Fibroblast of upper back skin (primary cell): ENCODE results near the gene YAF2.

Experiments used
- DNase-seq: peaks from one replicate; pipeline ENCODE4 v3.0.0-alpha.2; 2013

Gene YAF2

DNA sequence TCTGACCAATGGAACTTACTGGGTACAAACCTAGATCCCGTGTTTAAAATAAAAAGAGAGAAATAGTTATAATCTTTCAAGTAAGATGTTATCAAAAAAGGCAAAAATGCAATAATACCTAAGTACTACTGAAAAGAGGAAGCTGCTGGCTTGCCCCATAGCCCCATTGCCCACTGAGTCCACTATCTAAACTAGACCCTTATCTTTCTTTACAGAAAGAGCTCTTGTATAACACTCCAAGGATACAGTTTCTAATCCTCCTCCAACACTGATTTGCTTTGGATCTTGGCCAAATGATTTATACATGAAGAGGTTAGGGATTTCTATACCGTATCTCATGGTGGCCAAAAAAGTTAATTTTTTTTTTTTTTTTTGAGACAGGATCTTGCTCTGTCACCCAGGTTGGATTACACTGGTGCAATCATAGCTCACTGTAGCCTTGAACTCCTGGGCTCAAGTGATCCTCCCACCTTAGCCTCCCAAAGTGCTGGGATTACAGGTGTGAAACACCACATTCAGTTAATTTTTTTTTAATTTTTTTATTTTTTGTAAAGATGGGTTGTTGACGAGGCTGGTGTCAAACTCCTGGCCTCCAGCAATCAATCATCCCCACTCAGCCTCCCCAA, 96.0 kb downstream of the YAF2 start:
- no peak for DNase-seq

DNA sequence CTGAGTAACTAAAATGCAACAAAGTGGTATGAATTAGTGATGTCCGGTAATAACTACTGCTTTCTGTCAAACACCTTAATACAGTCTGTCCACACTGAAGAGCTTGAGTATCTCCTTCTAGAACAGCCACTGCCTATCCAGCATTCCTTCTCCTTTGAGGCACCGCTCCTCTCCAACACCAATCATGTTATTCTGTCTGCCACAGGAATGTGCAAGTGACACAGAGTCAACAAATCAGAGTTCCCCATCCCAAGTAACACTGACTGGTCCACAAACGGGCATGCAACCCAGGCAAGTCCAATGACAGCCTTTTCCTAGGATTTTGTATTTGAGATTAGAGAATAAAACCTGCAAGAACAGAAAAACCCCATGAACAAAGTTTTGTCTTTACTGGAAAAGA, 97.1 kb downstream of the YAF2 start:
- DNase-seq, result peak; percentile 42

DNA sequence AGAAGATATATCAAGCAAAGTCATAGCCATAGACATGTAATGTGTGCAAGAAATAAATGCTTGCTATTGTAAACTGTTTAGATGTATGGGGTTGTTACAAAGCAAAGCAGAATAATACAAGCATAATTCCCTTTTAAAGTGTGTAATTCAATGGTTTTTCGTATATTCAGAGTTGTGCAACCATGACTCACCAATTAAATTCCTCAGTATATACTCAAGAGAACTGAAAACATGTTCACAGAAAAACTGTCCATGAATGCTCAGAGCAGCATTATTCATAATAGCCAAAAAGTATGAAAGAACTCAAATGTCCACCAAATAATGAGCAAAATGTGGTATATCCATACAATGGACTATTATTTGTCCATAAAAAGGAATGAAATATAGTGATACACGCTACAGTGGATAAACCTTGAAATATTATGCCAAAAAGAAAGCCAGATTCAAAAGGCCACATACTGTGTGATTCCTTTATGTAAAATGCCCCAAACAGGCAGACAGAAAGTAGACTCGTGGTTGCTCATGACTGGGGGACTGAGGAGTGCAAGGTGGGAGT, 102.7 kb downstream of the YAF2 start:
- peak; percentile 77 for DNase-seq

DNA sequence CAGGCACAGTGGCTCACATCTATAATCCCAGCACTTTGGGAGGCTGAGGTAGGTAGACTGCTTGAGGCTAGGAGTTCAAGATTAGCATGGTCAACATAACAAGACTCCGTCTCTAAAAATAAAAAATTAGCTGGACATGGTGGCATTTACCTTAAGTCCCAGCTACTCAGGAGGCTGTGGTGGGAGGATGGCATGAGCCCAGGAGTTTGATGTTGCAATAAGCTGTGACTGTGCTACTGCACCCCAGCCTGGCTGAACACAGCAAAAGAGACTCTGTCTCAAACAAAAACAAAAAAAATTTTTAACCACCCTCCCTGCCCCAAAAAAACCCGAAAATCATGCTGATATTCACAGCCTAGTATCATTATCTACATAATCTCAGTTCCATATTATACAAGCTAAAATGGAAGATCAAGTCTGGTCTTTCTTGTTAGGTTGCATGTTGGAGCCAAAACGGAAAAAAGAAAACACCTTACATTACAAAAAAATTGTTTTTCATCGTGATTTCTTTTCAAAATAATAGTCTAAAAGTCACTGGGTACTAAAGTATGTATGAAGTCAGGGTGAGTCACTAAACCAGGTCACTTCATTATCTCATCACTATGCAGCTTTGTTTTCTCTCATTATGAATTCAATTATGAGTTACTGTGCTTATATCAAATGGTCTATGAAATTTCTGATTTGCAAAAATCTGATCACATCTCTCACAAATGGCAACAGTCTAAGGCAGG, 107.2 kb downstream of the YAF2 start:
- DNase-seq, result peak; percentile 43

DNA sequence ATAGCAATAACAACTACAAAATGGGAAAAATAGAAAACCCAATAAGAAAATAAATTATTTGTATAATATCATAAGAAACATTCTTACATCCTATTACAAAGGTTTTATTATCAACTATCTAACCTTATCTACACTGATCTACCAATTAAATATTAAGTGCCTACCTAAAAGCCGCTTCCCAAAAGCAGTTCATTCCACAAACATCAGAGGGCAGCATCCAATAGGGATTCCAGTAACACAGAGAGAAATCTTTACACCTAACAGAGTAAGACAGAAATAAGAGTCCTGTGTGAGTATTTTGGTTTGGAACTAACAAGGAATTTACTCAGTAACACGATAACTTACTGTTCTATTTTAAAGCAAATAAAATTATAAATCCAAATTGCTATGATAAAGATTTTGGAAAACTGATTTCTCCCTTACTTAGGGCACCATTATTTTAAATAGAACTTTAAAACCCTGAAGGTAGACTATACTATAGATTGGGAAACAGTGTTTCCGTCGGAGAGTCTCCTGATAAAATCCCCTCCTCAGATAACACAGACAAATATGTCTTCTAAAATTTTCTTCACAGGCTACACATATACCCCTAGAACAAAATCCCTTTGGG, 108.3 kb downstream of the YAF2 start:
- DNase-seq, result peak; percentile 76

DNA sequence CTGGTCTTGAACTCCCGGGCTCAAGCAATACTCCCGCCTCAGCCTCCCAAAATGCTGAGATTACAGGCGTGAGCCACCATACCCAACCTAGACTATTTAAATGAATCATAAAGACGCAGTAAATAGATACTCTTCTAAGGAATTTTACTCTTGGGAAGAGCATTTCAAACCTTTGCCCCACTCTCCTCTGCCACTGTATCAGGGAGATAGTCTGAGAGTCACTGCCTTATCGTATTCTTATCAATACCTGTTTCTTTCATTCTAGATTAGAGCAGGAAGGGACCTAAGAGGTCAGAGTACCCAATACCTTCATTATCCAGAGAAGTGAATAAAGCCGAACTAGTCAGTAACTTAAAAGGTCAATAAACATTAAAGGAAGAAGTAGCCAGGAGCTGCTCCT, 109.2 kb downstream of the YAF2 start:
- DNase-seq, result no peak

DNA sequence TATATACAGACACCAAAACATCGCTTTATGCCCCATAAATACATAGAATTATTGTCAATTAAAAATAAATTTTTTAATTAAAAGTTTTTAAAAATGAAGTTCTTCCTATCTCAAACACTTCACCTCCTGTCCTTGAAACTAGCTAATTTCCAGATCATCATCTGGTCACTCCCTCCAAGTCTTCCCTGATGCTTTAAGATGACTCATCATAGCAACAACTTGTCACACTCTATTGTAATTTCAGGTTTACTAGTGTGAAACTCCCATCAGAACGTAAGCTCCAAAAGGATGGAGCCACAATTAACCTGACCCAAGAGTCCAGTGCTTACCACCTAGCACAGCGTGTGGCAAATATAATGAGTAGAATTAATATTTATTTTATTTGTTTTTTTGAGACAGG, 109.7 kb downstream of the YAF2 start:
- peak; percentile 14 for DNase-seq

DNA sequence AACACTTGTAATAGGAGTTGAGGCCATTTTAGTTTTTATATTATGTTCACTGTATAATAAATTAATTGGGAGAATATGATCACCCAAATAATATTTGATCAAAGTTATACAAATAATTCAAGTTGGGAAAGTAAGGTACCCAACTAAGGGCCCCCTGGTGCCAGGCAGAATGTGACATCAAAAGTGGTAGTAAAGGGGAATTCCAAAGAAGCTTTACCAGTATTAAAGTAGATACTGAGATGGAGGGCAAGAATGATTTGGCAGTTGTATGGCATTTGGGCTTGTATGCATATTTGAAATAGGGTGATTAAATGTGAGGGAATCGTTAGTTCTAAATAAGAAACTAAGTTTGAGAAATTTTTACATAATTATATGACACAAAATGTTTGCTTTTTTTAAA, 111.1 kb downstream of the YAF2 start:
- DNase-seq, result no peak

DNA sequence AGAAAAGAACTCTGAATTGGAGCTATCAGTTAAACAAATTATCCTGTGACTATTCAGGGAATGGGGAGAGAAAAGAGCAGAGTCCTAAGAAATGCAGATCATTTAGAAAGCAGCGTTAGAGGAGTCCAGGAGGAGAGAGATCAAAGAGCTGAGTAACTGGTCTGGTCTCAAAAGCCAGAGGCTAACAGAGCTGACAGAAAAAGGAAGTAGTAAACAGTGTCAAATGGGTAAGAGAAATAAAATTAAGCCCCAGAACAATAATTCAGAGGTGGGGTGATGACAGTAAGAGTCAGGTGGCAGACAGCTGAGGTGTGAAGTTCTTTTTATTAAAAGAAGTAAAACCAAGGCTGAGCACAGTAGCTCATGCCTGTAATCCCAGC, 112.7 kb downstream of the YAF2 start:
- DNase-seq, result no peak

DNA sequence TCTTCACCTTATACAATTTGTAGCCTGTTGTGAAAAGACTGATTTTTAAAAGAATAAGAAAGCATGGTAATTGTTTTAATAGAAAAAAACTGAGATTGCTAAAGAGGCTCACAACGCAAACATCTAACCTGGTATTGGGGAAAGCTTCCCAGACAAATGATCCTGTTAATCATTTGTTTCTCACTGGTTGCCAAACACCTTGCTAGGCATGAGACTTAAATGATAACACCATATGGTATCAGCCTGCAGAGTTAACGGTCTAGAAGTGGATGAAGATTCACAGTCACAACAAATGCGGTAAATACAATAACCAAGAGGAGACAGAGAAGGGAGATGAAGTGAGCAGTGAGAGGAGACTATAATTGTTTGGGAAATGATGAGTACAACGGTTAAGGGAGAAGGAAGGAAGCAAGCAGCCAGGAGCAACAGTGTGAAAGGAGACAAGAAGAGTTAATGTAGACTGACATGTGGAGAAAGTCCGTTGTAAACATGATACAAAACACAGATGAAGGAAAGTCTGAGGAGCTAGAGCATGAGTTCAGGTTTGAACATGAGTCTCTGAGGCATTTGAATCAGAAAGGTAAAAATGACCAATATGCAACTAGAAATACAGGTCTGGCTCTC, 113.2 kb downstream of the YAF2 start:
- no peak for DNase-seq

DNA sequence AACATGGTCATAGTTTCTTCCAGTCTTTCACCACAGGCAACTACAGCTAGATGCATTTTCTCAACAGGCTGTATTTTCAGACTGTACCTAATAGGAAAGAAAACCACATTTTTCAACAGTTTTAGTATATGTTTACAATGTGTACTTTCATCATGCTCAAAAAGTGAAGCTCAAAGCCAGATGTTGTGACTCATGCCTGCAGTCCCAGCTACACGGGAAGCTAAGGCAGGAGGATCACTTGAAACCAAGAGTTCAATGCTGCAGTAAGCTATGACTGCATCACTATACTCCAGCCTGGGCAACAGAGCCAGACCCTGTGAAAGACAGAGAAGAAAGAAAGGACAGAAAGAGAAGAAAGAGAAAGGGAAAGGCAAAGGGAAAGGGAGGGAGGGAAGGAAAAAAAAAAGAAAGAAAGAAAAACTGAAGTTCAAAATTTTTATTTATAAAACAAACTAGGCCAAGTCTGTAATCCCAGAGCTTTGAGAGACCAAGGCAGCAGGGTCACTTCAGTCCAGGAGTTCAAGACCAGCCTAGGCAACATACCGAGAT, 118.9 kb downstream of the YAF2 start:
- DNase-seq, result peak; percentile 87

DNA sequence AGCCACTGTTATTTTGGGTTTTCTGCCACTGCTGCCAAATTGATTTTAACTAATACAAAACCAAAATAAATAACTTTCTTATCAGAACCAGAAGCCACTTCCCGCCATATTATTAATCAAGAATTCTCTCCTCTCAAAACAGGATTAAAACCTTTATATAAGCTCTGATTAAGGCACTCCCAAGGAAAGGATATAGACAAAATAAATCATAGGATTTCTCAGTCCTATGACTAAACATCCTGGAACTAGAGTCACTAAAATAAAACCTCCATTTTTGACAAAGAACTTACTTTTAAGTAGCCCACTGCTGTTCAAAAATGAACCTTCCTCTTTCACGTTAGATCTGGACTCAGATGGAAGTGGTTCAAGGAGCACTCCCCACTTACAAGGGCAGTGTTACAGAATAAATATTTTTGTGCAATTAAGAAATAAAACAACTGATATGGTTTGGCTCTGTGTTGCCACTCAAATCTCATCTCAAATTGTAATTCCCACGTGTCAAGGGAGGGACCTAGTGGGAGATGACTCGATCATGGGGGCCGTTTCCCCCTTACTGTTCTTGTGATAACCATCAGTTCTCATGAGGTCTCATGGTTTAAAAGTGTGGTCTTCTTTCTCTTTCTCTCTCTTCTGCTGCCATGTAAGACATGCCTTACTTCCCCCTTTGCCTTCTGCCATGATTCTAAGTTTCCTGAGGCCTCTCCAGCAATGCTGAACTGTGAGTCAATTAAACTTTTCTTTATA, 119.7 kb downstream of the YAF2 start:
- DNase-seq, result peak; percentile 25

DNA sequence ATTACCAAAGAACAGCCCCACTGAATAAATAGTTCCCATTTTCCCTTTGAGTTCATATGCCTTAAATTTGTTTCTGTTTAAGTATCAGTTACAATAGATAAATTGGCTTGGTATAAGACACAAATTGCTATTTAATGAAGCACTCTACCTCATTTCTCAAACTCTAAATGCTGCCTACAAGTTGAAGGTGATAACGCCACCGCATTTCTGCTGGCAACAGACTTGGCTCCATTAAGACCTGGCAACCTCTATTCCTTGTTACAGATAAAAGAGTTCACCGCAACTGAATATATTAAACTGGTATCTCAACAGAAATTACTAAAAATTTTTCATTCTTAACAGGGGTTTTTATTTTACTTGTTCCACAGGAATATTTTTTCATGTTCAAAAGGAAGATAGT, 129.0 kb downstream of the YAF2 start:
- DNase-seq, result no peak
